Glutamatergic neuron (in vitro differentiated cells): ENCODE measurements around the gene RPL36. TPM values are rescaled to one million over a fixed set of nuclear protein-coding genes. Genes with fewer than 3 reads are reported as not detected.

ENCODE experiments used
- DNase-seq: peaks from one replicate; pipeline ENCODE4 v3.0.0; 2022
- H3K27ac Mint-ChIP-seq: one replicate; pipeline ENCODE4 v1.8.0; 2020; ENCODE audit warnings: mild to moderate bottlenecking, mixed read lengths, inconsistent platforms; ENCODE audit not compliant: unreplicated experiment
- H3K27me3 Mint-ChIP-seq: one replicate; pipeline ENCODE4 v1.8.0; 2020; ENCODE audit warnings: mild to moderate bottlenecking, moderate library complexity, mixed read lengths, inconsistent platforms; ENCODE audit not compliant: unreplicated experiment
- H3K36me3 Mint-ChIP-seq: one replicate; pipeline ENCODE4 v1.8.0; 2020; ENCODE audit warnings: mild to moderate bottlenecking, mixed read lengths, inconsistent platforms; ENCODE audit not compliant: unreplicated experiment
- H3K4me1 Mint-ChIP-seq: one replicate; pipeline ENCODE4 v1.8.0; 2020; ENCODE audit warnings: mild to moderate bottlenecking, low read depth, mixed read lengths, inconsistent platforms; ENCODE audit not compliant: unreplicated experiment
- H3K4me3 Mint-ChIP-seq: one replicate; pipeline ENCODE4 v1.8.0; 2020; ENCODE audit warnings: mild to moderate bottlenecking, mixed read lengths, inconsistent platforms; ENCODE audit not compliant: unreplicated experiment
- H3K9me3 Mint-ChIP-seq: one replicate; pipeline ENCODE4 v1.8.0; 2020; ENCODE audit warnings: mild to moderate bottlenecking, moderate library complexity, mixed read lengths, inconsistent platforms; ENCODE audit not compliant: unreplicated experiment
- total RNA-seq: library from RNA; stranded (reverse); fragmentation: NEBNext Ultra II Directional; extraction: Animal tissue kit (Norgen Biotek cat#: 25700); gene quantifications from one replicate; pipeline ENCODE4 v1.2.1, GENCODE V29; 2021; ENCODE audit not compliant: unreplicated experiment
- TF ChIP-seq, protein P1 (sequence below): fragments of 200-600 bp; sonication (generic); IDR thresholded peaks from one replicate; pipeline ENCODE4 v1.5.0; 2021; ENCODE audit not compliant: partially characterized antibody, unreplicated experiment

Gene RPL36
- total RNA-seq, 1 donor from 2014 or later = 514 TPM

DNA sequence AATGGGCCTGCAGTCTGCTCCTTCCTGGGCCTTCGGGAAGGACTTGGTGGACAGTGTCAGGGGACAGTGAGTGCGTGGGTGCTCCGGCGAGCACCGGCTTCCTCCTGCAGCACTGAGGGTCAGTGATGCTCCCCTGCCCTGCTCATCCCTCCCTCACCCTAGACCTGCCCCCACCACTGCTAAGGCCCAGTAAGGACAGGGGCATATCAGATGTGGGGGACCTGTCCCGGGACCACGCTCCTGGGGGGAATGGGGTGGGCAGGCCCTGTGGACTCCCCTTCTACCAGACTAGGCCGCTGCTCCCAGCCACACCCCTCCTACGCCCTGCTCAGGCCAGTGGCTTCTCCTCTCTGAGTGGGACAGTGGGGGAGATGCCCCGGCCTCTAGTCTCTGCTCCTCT, 13.0 kb upstream of the RPL36 start:
- peaks cover 5% of the 10 kb centered on the region for H3K36me3 Mint-ChIP-seq
- TF ChIP-seq, protein P1, sequence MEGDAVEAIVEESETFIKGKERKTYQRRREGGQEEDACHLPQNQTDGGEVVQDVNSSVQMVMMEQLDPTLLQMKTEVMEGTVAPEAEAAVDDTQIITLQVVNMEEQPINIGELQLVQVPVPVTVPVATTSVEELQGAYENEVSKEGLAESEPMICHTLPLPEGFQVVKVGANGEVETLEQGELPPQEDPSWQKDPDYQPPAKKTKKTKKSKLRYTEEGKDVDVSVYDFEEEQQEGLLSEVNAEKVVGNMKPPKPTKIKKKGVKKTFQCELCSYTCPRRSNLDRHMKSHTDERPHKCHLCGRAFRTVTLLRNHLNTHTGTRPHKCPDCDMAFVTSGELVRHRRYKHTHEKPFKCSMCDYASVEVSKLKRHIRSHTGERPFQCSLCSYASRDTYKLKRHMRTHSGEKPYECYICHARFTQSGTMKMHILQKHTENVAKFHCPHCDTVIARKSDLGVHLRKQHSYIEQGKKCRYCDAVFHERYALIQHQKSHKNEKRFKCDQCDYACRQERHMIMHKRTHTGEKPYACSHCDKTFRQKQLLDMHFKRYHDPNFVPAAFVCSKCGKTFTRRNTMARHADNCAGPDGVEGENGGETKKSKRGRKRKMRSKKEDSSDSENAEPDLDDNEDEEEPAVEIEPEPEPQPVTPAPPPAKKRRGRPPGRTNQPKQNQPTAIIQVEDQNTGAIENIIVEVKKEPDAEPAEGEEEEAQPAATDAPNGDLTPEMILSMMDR = no peak
- no peak overlapping the region for H3K27ac Mint-ChIP-seq
- no peak overlapping the region for H3K4me3 Mint-ChIP-seq
- no peak for DNase-seq
- peaks cover 19% of the 10 kb centered on the region for H3K27me3 Mint-ChIP-seq
- H3K9me3 Mint-ChIP-seq = peaks cover 21% of the 10 kb centered on the region
- H3K4me1 Mint-ChIP-seq = peaks cover 16% of the 10 kb centered on the region

DNA sequence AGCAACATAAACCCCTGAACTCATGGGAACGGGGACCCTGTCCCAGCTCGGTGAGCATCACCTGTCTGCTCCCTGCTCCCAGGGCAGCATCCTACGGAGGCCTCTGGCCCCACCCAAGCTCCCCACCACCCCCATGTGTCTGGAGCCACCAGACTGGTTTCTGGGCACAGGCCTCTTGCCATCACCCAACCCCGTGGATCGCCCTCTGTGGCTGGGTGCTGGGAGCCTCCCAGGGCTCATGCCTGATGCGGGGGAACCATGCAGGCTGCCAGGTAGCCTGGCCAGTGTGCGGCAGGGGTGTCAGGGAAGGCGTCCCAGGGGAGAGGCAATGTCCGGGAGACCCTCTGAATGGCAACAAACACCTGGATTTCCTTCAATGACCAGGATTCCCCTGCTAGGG, 12.5 kb upstream of the RPL36 start:
- Mint-ChIP-seq H3K36me3 (peaks cover 5% of the 10 kb centered on the region), H3K4me1 (peaks cover 16% of the 10 kb centered on the region), H3K27ac (no peak overlapping the region), H3K27me3 (peaks cover 19% of the 10 kb centered on the region), H3K4me3 (no peak overlapping the region), H3K9me3 (peaks cover 21% of the 10 kb centered on the region)
- TF ChIP-seq, protein P1 = no peak
- DNase-seq = no peak

DNA sequence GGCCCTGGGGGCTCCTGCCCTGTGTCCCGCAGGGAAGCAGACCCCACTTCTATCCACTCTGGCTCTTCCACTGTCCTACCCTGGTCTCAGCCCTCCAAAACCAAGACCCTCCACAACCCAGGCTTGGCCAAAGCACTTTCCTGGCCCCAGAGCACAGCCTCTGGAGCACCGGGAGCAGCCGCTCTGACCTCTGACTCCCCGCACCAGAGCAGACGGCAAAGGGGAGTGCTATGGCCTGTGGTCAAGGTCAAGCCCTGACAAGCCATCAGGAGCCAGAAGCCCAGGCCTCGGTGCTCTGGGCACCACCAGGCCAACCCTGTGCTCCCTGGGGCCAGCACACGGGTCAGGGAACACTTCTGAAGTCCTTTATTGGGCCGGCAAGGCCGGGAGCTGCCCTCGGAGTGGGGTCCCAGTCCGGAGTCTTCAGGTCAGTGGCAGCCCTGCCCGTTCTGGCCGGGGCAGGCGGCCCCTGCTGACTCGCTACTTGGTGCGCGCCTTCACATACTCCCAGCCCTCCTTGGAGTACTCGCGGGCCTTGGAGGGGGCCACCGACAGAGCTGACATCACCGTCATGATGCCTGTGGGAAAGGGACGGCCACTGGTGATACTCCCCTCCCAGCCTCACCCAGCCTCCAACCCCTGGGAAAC, 11.9 kb upstream of the RPL36 start:
- no peak overlapping the region for H3K27ac Mint-ChIP-seq
- H3K36me3 Mint-ChIP-seq = peaks cover 5% of the 10 kb centered on the region
- TF ChIP-seq, protein P1 = no peak
- no peak for DNase-seq
- peaks cover 18% of the 10 kb centered on the region for H3K4me1 Mint-ChIP-seq
- H3K27me3 Mint-ChIP-seq = peaks cover 19% of the 10 kb centered on the region
- peaks cover 19% of the 10 kb centered on the region for H3K9me3 Mint-ChIP-seq
- no peak overlapping the region for H3K4me3 Mint-ChIP-seq

DNA sequence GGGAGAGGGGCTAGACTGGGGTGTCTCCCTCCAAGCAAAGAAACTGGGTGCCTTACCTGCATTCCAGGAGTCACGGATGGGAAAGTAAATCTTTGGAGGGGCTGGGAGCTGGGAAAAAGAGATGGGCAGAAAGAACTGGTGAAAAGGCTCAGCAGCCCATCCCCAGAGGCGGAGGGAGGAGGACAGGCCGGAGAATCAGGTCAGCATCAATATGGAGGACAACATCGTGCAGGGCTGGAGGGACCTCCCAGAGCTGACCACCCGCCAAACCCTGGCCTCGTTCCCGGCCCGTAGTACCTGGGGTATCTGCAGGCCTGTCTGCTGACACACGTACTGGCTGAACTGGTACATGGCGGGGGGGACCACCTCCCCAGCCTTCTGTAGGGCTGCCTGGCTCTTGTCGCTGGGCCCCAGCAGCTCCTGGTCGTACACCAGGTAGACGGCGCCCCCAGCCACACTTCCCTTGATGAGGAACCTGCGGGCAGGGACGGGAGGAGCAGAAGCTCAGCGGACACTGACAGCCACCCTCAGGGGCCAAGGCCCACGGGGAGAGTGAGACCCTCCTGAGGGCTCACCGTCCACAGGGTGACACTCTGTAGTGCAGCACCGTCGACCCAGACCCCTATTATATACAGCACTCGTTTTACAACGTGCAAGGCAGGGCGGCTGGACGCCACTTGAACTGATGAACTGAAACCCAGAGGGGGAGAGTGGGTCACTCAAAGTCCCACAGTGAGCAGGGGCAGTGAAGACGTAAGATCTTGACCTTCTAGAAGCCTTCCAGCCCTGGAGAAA, 10.6 kb upstream of the RPL36 start:
- Mint-ChIP-seq H3K4me3 (peak overlapping the region; percentile 98), H3K9me3 (peaks cover 20% of the 10 kb centered on the region), H3K27me3 (peaks cover 19% of the 10 kb centered on the region), H3K4me1 (peaks cover 19% of the 10 kb centered on the region), H3K27ac (peak overlapping the region; percentile 96), H3K36me3 (peaks cover 5% of the 10 kb centered on the region)
- TF ChIP-seq, protein P1 = no peak
- no peak for DNase-seq

DNA sequence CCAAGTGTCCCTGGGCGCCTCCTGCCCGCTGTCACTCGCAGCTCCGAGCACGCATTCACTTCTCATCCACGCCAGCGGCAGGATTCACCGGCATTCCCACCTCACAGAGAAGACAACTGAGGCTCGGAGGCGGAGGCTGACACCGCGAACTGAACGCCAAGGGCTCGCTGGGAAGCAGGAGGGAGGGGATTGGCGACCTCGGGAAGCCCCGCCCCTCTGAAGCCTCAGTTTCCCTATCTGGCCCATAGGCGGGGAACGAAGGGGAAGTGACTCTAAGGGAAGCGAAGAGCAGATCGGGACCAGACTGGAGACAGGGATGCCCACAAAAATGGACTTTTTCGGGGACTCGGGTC, 10.0 kb upstream of the RPL36 start:
- peak overlapping the region; percentile 96 for H3K27ac Mint-ChIP-seq
- peaks cover 19% of the 10 kb centered on the region for H3K4me1 Mint-ChIP-seq
- H3K27me3 Mint-ChIP-seq = peaks cover 19% of the 10 kb centered on the region
- peaks cover 5% of the 10 kb centered on the region for H3K36me3 Mint-ChIP-seq
- TF ChIP-seq, protein P1 = no peak
- DNase-seq = peak; percentile 51
- H3K4me3 Mint-ChIP-seq = peak overlapping the region; percentile 98
- H3K9me3 Mint-ChIP-seq = peaks cover 20% of the 10 kb centered on the region
